ENCODE results near the gene BICC1.

BICC1 gene

GRCh38 chr10:58691528-58691927 is 178.9 kb downstream of the BICC1 start:
- H3K4me2 ChIP-seq (ENCODE audit: low read depth, low read length, poor library complexity, severe bottlenecking) = no peak overlapping the region
- no peak overlapping the region for H2AFZ ChIP-seq (ENCODE audit: low read length)
- TF ChIP-seq CTCF (conservative IDR thresholded peaks at IDR 0.05; ENCODE audit: low read length) = no peak
- no peak for TF ChIP-seq EZH2phosphoT487 (IDR thresholded peaks at IDR 0.05; ENCODE audit: borderline replicate concordance)
- H3K27me3 ChIP-seq (ENCODE audit: insufficient read depth, low read length, poor library complexity, severe bottlenecking) = no peaks in the 10 kb centered on the region
- no peaks in the 10 kb centered on the region for H3K9me2 ChIP-seq (replicated peaks; ENCODE audit: low read depth, low read length)
- no peaks in the 10 kb centered on the region for H3K9me3 ChIP-seq (ENCODE audit: insufficient read depth, low read depth, low read length)
- no peak overlapping the region for H3K4me3 ChIP-seq (ENCODE audit: low read length, poor library complexity, severe bottlenecking)
- no peaks in the 10 kb centered on the region for H3K36me3 ChIP-seq (ENCODE audit: insufficient read depth, low read length)
- H3K79me2 ChIP-seq (ENCODE audit: insufficient read depth, low read length) = no peaks in the 10 kb centered on the region
- H3F3A ChIP-seq (ENCODE audit: low read depth) = no peaks in the 10 kb centered on the region
- no peaks in the 10 kb centered on the region for H4K20me1 ChIP-seq (ENCODE audit: insufficient read depth, low read length, poor library complexity, severe bottlenecking)
- H3K4me1 ChIP-seq (ENCODE audit: insufficient read depth, low read length, poor library complexity, severe bottlenecking) = no peaks in the 10 kb centered on the region
- H3K9ac ChIP-seq (ENCODE audit: low read depth, low read length, poor library complexity, severe bottlenecking) = no peak overlapping the region

- Histone ChIP-seq H4K20me1 (ENCODE audit: insufficient read depth, low read length, poor library complexity, severe bottlenecking) (no peaks in the 10 kb centered on the region), H3K36me3 (ENCODE audit: insufficient read depth, low read length) (no peaks in the 10 kb centered on the region), H3K4me3 (ENCODE audit: low read length, poor library complexity, severe bottlenecking) (no peak overlapping the region), H3K9me3 (ENCODE audit: insufficient read depth, low read depth, low read length) (no peaks in the 10 kb centered on the region), H3K4me2 (ENCODE audit: low read depth, low read length, poor library complexity, severe bottlenecking) (no peak overlapping the region), H3F3A (ENCODE audit: low read depth) (no peaks in the 10 kb centered on the region), H3K9ac (ENCODE audit: low read depth, low read length, poor library complexity, severe bottlenecking) (no peak overlapping the region), H3K9me2 (replicated peaks; ENCODE audit: low read depth, low read length) (no peaks in the 10 kb centered on the region), H3K4me1 (ENCODE audit: insufficient read depth, low read length, poor library complexity, severe bottlenecking) (no peaks in the 10 kb centered on the region), H3K27me3 (ENCODE audit: insufficient read depth, low read length, poor library complexity, severe bottlenecking) (no peaks in the 10 kb centered on the region), H2AFZ (ENCODE audit: low read length) (no peak overlapping the region), H3K79me2 (ENCODE audit: insufficient read depth, low read length) (no peaks in the 10 kb centered on the region)
- TF ChIP-seq CTCF (conservative IDR thresholded peaks at IDR 0.05; ENCODE audit: low read length) = no peak
- TF ChIP-seq EZH2phosphoT487 (IDR thresholded peaks at IDR 0.05; ENCODE audit: borderline replicate concordance) = no peak
Observed at GRCh38 chr10:58693919-58694318, 181.2 kb downstream of the BICC1 start.

- Histone ChIP-seq H3K4me1 (ENCODE audit: insufficient read depth, low read length, poor library complexity, severe bottlenecking) (no peaks in the 10 kb centered on the region), H3K79me2 (ENCODE audit: insufficient read depth, low read length) (no peaks in the 10 kb centered on the region), H2AFZ (ENCODE audit: low read length) (no peak overlapping the region), H4K20me1 (ENCODE audit: insufficient read depth, low read length, poor library complexity, severe bottlenecking) (no peaks in the 10 kb centered on the region), H3K36me3 (ENCODE audit: insufficient read depth, low read length) (no peaks in the 10 kb centered on the region), H3K9ac (ENCODE audit: low read depth, low read length, poor library complexity, severe bottlenecking) (no peak overlapping the region), H3K27me3 (ENCODE audit: insufficient read depth, low read length, poor library complexity, severe bottlenecking) (no peaks in the 10 kb centered on the region), H3K9me3 (ENCODE audit: insufficient read depth, low read depth, low read length) (no peaks in the 10 kb centered on the region), H3F3A (ENCODE audit: low read depth) (no peaks in the 10 kb centered on the region), H3K4me2 (ENCODE audit: low read depth, low read length, poor library complexity, severe bottlenecking) (no peak overlapping the region), H3K4me3 (ENCODE audit: low read length, poor library complexity, severe bottlenecking) (no peak overlapping the region), H3K9me2 (replicated peaks; ENCODE audit: low read depth, low read length) (no peaks in the 10 kb centered on the region)
- no peak for TF ChIP-seq EZH2phosphoT487 (IDR thresholded peaks at IDR 0.05; ENCODE audit: borderline replicate concordance)
- no peak for TF ChIP-seq CTCF (conservative IDR thresholded peaks at IDR 0.05; ENCODE audit: low read length)
Observed at GRCh38 chr10:58695022-58695421, 182.3 kb downstream of the BICC1 start.
